Endometrial microvascular endothelial cells (primary cell): ENCODE data around the gene PLCE1. TPM values are rescaled to one million over a fixed set of nuclear protein-coding genes. Genes with fewer than 3 reads are reported as not detected.

Experiments
- total RNA-seq: library from RNA; depleted of rRNA; stranded (reverse); fragments of >200 nt; gene quantifications from one replicate; pipeline ENCODE4 v1.2.3, GENCODE V29; 2015; ENCODE audit errors: inconsistent ontology term

PLCE1 gene
- total RNA-seq, 1 donor from 2014 or later: not detected

Other genes with a start within 250 kb of the PLCE1 start
- gene LGI1, start 236.0 kb upstream of the PLCE1 start, total RNA-seq: not detected
- 1.9 TPM for gene SLC35G1, start 100.0 kb upstream of the PLCE1 start, total RNA-seq